DOHH2 (cell line): ENCODE measurements around the gene TMEM44.

Experiments
- H3F3A ChIP-seq: fragments of 200-600 bp; sonication (generic), shearing (Covaris generic); 2 replicates; pipeline ENCODE4 v1.6.0; 2016; ENCODE audit warnings: antibody characterized with exemption, mild to moderate bottlenecking; ENCODE audit not compliant: control insufficient read depth, insufficient read depth
- H3K27ac ChIP-seq: fragments of 200-600 bp; sonication (generic); 2 replicates; pipeline ENCODE4 v1.5.1; 2014; ENCODE audit warnings: low read depth, mild to moderate bottlenecking, low read length, moderate library complexity
- H3K27me3 ChIP-seq: fragments of 200-600 bp; sonication (generic); 2 replicates; pipeline ENCODE4 v1.6.1; 2014; ENCODE audit warnings: mild to moderate bottlenecking, low read length, mixed read lengths; ENCODE audit not compliant: control insufficient read depth
- H3K36me3 ChIP-seq: fragments of 200-600 bp; sonication (generic); 2 replicates; pipeline ENCODE4 v1.6.1; 2014; ENCODE audit warnings: mild to moderate bottlenecking, low read length, moderate library complexity, mixed read lengths; ENCODE audit not compliant: control insufficient read depth
- H3K4me1 ChIP-seq: fragments of 200-600 bp; sonication (generic); 2 replicates; pipeline ENCODE4 v1.6.1; 2014; ENCODE audit warnings: mild to moderate bottlenecking, low read length, mixed read lengths; ENCODE audit not compliant: control insufficient read depth
- H3K4me2 ChIP-seq: fragments of 200-600 bp; sonication (generic); 2 replicates; pipeline ENCODE4 v1.6.0; 2014; ENCODE audit warnings: mild to moderate bottlenecking, low read length, moderate library complexity
- H3K4me3 ChIP-seq: fragments of 200-600 bp; sonication (generic); 2 replicates; pipeline ENCODE4 v1.5.1; 2014; ENCODE audit warnings: mild to moderate bottlenecking, low read length, mixed read lengths
- H3K79me2 ChIP-seq: fragments of 200-600 bp; sonication (generic); 2 replicates; pipeline ENCODE4 v1.6.1; 2014; ENCODE audit warnings: mild to moderate bottlenecking, low read length, mixed read lengths; ENCODE audit not compliant: control insufficient read depth
- H3K9me2 ChIP-seq: fragments of 200-600 bp; sonication (generic); replicated peaks from 2 replicates; pipeline ENCODE4 v1.6.1; 2014; ENCODE audit warnings: mild to moderate bottlenecking, low read length, mixed read lengths; ENCODE audit not compliant: control insufficient read depth
- H3K9me3 ChIP-seq: fragments of 200-600 bp; sonication (generic); 2 replicates; pipeline ENCODE4 v1.6.1; 2014; ENCODE audit warnings: antibody characterized with exemption, low read length, mixed read lengths; ENCODE audit not compliant: control insufficient read depth, insufficient read depth
- H4K20me1 ChIP-seq: fragments of 200-600 bp; sonication (generic); 2 replicates; pipeline ENCODE4 v1.6.0; 2014; ENCODE audit warnings: low read depth, mild to moderate bottlenecking, antibody characterized with exemption, low read length, moderate library complexity; ENCODE audit not compliant: control insufficient read depth, insufficient read depth
- CTCF ChIP-seq: fragments of 200-600 bp; sonication (generic); IDR thresholded peaks from one replicate; pipeline ENCODE4 v1.5.1; 2014; ENCODE audit warnings: antibody characterized with exemption, mild to moderate bottlenecking, low read depth, low read length; ENCODE audit not compliant: poor library complexity, severe bottlenecking
- EZH2phosphoT487 ChIP-seq: fragments of 200-600 bp; sonication (generic); IDR thresholded peaks from 2 replicates; pipeline ENCODE4 v1.6.1; 2017; ENCODE audit warnings: borderline replicate concordance, mild to moderate bottlenecking, antibody characterized with exemption, low read length, moderate library complexity, mixed read lengths

The TMEM44 gene

GRCh38 chr3:194579091-194579606, 54.1 kb downstream of the TMEM44 start:
- H3K4me1 ChIP-seq, result peaks cover 6% of the 10 kb centered on the region
- no peaks in the 10 kb centered on the region for H3F3A ChIP-seq
- H3K9me3 ChIP-seq, result no peaks in the 10 kb centered on the region
- H3K4me2 ChIP-seq, result no peak overlapping the region
- no peaks in the 10 kb centered on the region for H3K27me3 ChIP-seq
- no peak overlapping the region for H3K27ac ChIP-seq
- H3K9me2 ChIP-seq, result no peaks in the 10 kb centered on the region
- H3K4me3 ChIP-seq, result no peak overlapping the region
- TF ChIP-seq EZH2phosphoT487 (no peak), CTCF (no peak)
- H3K36me3 ChIP-seq, result peaks cover 2% of the 10 kb centered on the region; the same call in 1 of the 2 replicates
- H3K79me2 ChIP-seq, result peaks cover 4% of the 10 kb centered on the region
- H4K20me1 ChIP-seq, result no peaks in the 10 kb centered on the region

GRCh38 chr3:194577986-194578905, 55.0 kb downstream of the TMEM44 start:
- TF ChIP-seq EZH2phosphoT487 (no peak), CTCF (no peak)
- H3K27me3 ChIP-seq, result peaks cover 6% of the 10 kb centered on the region; the same call in 1 of the 2 replicates
- no peak overlapping the region for H3K27ac ChIP-seq
- peaks cover 2% of the 10 kb centered on the region for H3K4me1 ChIP-seq
- no peaks in the 10 kb centered on the region for H3K9me2 ChIP-seq
- no peaks in the 10 kb centered on the region for H4K20me1 ChIP-seq
- H3K9me3 ChIP-seq, result no peaks in the 10 kb centered on the region
- no peak overlapping the region for H3K4me2 ChIP-seq
- no peak overlapping the region for H3K4me3 ChIP-seq
- H3K36me3 ChIP-seq, result no peaks in the 10 kb centered on the region
- H3K79me2 ChIP-seq, result no peaks in the 10 kb centered on the region
- no peaks in the 10 kb centered on the region for H3F3A ChIP-seq

- Histone ChIP-seq H3K9me3 (no peaks in the 10 kb centered on the region), H3K4me2 (no peak overlapping the region), H3K27ac (no peak overlapping the region), H3K9me2 (no peaks in the 10 kb centered on the region), H3K79me2 (no peaks in the 10 kb centered on the region), H3K4me1 (no peaks in the 10 kb centered on the region), H4K20me1 (no peaks in the 10 kb centered on the region), H3F3A (no peaks in the 10 kb centered on the region), H3K27me3 (peaks cover 6% of the 10 kb centered on the region; the same call in 1 of the 2 replicates), H3K4me3 (no peak overlapping the region), H3K36me3 (no peaks in the 10 kb centered on the region)
- no peak for TF ChIP-seq CTCF
- no peak for TF ChIP-seq EZH2phosphoT487
Observed at GRCh38 chr3:194575484-194576210, 57.6 kb downstream of the TMEM44 start.
